Neuronal stem cell (in vitro differentiated cells): Measurements from ENCODE around the gene ZNF19.

ENCODE experiments used
- DNase-seq: peaks from one replicate; pipeline ENCODE4 v3.0.0-alpha.2; 2013; ENCODE audit warnings: low spot score
- H2AFZ ChIP-seq: one replicate; pipeline ENCODE4 v1.6.1; 2013; ENCODE audit warnings: mild to moderate bottlenecking, low read length, inconsistent platforms
- H2AK5ac ChIP-seq: 2 replicates; pipeline ENCODE4 v1.6.1; 2013; ENCODE audit warnings: low read depth, mild to moderate bottlenecking, inconsistent platforms, low read length, moderate library complexity, mixed read lengths
- H2BK120ac ChIP-seq: 2 replicates; pipeline ENCODE4 v1.6.1; 2013; ENCODE audit warnings: low read depth, mild to moderate bottlenecking, inconsistent platforms, low read length, moderate library complexity, mixed read lengths
- H2BK12ac ChIP-seq: one replicate; pipeline ENCODE4 v1.6.1; 2013; ENCODE audit warnings: low read length, inconsistent platforms
- H2BK15ac ChIP-seq: 2 replicates; pipeline ENCODE4 v1.6.1; 2013; ENCODE audit warnings: mild to moderate bottlenecking, low read length, inconsistent platforms, mixed read lengths
- H2BK5ac ChIP-seq: one replicate; pipeline ENCODE4 v1.6.1; 2013; ENCODE audit warnings: inconsistent platforms, mild to moderate bottlenecking, low read length, moderate library complexity
- H3K14ac ChIP-seq: one replicate; pipeline ENCODE4 v1.6.1; 2013; ENCODE audit warnings: low read length, inconsistent platforms
- H3K18ac ChIP-seq: 2 replicates; pipeline ENCODE4 v1.6.1; 2013; ENCODE audit warnings: low read length, inconsistent platforms
- H3K23ac ChIP-seq: 2 replicates; pipeline ENCODE4 v1.6.1; 2013; ENCODE audit warnings: low read depth, mild to moderate bottlenecking, mixed read lengths, low read length, inconsistent platforms; ENCODE audit not compliant: poor library complexity
- H3K27ac ChIP-seq: replicated peaks from 3 replicates; pipeline ENCODE4 v1.5.1; 2013; ENCODE audit warnings: low read length, inconsistent platforms
- H3K27me3 ChIP-seq, 3 experiments: 2 replicates each; pipeline ENCODE4 v1.6.1; 2013; ENCODE audit warnings: low read length in 3 of 3, mild to moderate bottlenecking in 2 of 3, inconsistent platforms in 1 of 3, low read depth in 1 of 3, mixed read lengths in 1 of 3, moderate library complexity in 1 of 3; ENCODE audit not compliant: control insufficient read depth in 3 of 3, insufficient read depth in 3 of 3
- H3K36me3 ChIP-seq, 2 donors: replicated peaks in 1 of 2; 2 replicates each; pipeline ENCODE4 v1.6.1; 2013; ENCODE audit warnings: low read length in 2 of 2; ENCODE audit not compliant: control insufficient read depth in 2 of 2, insufficient read depth in 2 of 2
- H3K4ac ChIP-seq: 2 replicates; pipeline ENCODE4 v1.6.1; 2013; ENCODE audit warnings: inconsistent platforms, mild to moderate bottlenecking, low read length, moderate library complexity
- H3K4me1 ChIP-seq, 2 donors: 1 replicate in 1 of 2; 2 replicates in 1 of 2; pipeline ENCODE4 v1.6.1; 2013; ENCODE audit warnings: low read length in 2 of 2, low read depth in 1 of 2; ENCODE audit not compliant: control insufficient read depth in 2 of 2, insufficient read depth in 1 of 2
- H3K4me2 ChIP-seq: one replicate; pipeline ENCODE4 v1.6.1; 2013; ENCODE audit warnings: mild to moderate bottlenecking, low read length, inconsistent platforms; ENCODE audit not compliant: insufficient read depth, poor library complexity, severe bottlenecking
- H3K4me3 ChIP-seq, 2 donors: 2 replicates each; pipeline ENCODE4 v1.5.1; 2013; ENCODE audit warnings: low read length in 2 of 2, mild to moderate bottlenecking in 2 of 2, inconsistent platforms in 1 of 2, moderate library complexity in 1 of 2
- H3K79me1 ChIP-seq: one replicate; pipeline ENCODE4 v1.6.1; 2013; ENCODE audit warnings: low read depth, mild to moderate bottlenecking, inconsistent platforms, low read length, moderate library complexity
- H3K9ac ChIP-seq: one replicate; pipeline ENCODE4 v1.6.1; 2013; ENCODE audit warnings: mild to moderate bottlenecking, low read depth, low read length, inconsistent platforms; ENCODE audit not compliant: poor library complexity
- H3K9me3 ChIP-seq, 2 donors: replicated peaks in 1 of 2; 2 replicates each; pipeline versions ENCODE3 to v1.6.1; 2013; ENCODE audit warnings: low read length in 2 of 2, mild to moderate bottlenecking in 2 of 2, inconsistent platforms in 1 of 2, low read depth in 1 of 2, mixed read lengths in 1 of 2, moderate library complexity in 1 of 2; ENCODE audit not compliant: control insufficient read depth in 2 of 2, insufficient read depth in 1 of 2
- H4K8ac ChIP-seq: one replicate; pipeline ENCODE4 v1.6.1; 2013; ENCODE audit warnings: low read depth, mild to moderate bottlenecking, inconsistent platforms, low read length, moderate library complexity
- H4K91ac ChIP-seq: one replicate; pipeline ENCODE4 v1.6.1; 2013; ENCODE audit warnings: low read length, low read depth, mild to moderate bottlenecking, inconsistent platforms; ENCODE audit not compliant: poor library complexity
- WGBS, 2 donors: extraction: QIAGEN DNeasy Blood & Tissue Kit; methylation state at CpG; one replicate each; pipeline ENCODE4 v1.1.7; 2013; ENCODE audit warnings: missing lambda C conversion rate in 2 of 2, mixed read lengths in 1 of 2; ENCODE audit not compliant: insufficient read length in 2 of 2, insufficient replicate concordance in 1 of 2; ENCODE audit errors: extremely low coverage in 2 of 2; 5-methylcytosine and 5-hydroxymethylcytosine counted together

The ZNF19 gene

GRCh38 chr16:71492786-71493185 is 3.7 kb upstream of the ZNF19 start:
- Histone ChIP-seq H3K9ac (no peak overlapping the region), H2BK5ac (no peak overlapping the region), H3K9me3 (no peaks in the 10 kb centered on the region), H3K4ac (no peak overlapping the region), H3K27me3 (no peaks in the 10 kb centered on the region), H2AFZ (no peak overlapping the region), H2BK120ac (no peak overlapping the region), H3K4me2 (no peak overlapping the region), H3K4me1 (no peaks in the 10 kb centered on the region), H2AK5ac (no peak overlapping the region), H3K23ac (no peak overlapping the region), H3K36me3 (no peaks in the 10 kb centered on the region), H2BK12ac (no peak overlapping the region), H3K4me3 (no peak overlapping the region), H3K18ac (no peak overlapping the region), H3K79me1 (no peaks in the 10 kb centered on the region), H3K27ac (no peak overlapping the region), H4K91ac (no peak overlapping the region), H3K14ac (no peak overlapping the region), H2BK15ac (no peak overlapping the region), H4K8ac (no peak overlapping the region)
- WGBS, 2 donors, result 100% methylated on average over 1 of the region's 2 CpGs; no CpG with 5 or more reads in 1 of the 2 donors
- no peak for DNase-seq

DNA sequence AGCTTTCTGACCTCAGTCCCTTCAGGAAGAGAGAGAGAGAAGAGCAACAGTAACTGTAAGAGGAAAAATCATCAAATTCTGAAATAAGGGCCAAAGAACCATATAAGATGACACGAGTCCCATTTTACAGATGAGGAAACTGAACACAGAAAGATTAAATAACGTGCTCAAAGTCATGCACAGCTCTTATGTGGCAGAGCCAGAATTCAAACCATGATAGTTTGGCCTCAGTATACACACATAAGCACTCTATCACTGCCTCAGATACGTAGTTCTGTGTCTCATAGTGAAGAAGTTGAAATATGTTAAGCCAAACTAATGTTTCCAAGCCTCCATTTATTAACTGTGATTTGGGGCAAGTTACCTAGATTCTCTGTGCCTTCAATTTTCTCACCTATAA is 1.9 kb upstream of the ZNF19 start:
- no CpG with 5 or more reads among the region's 3 CpGs for WGBS, 2 donors
- Histone ChIP-seq H3K27me3 (no peaks in the 10 kb centered on the region), H2BK120ac (no peak overlapping the region), H3K18ac (no peak overlapping the region), H2BK5ac (no peak overlapping the region), H3K79me1 (no peaks in the 10 kb centered on the region), H3K23ac (no peak overlapping the region), H3K9me3 (no peaks in the 10 kb centered on the region), H3K4me3 (no peak overlapping the region), H4K91ac (no peak overlapping the region), H2AK5ac (no peak overlapping the region), H2BK15ac (no peak overlapping the region), H2AFZ (no peak overlapping the region), H3K36me3 (no peaks in the 10 kb centered on the region), H3K4me1 (no peaks in the 10 kb centered on the region), H3K27ac (no peak overlapping the region), H2BK12ac (no peak overlapping the region), H3K9ac (no peak overlapping the region), H3K4ac (no peak overlapping the region), H4K8ac (no peak overlapping the region), H3K14ac (no peak overlapping the region), H3K4me2 (no peak overlapping the region)
- DNase-seq, result no peak

- H3K9me3 ChIP-seq, result no peaks in the 10 kb centered on the region
- no peak overlapping the region for H3K9ac ChIP-seq
- H4K8ac ChIP-seq, result no peak overlapping the region
- H2BK15ac ChIP-seq, result no peak overlapping the region
- no peak overlapping the region for H2BK12ac ChIP-seq
- H3K27me3 ChIP-seq, result no peaks in the 10 kb centered on the region
- H3K4ac ChIP-seq, result no peak overlapping the region
- no peaks in the 10 kb centered on the region for H3K4me1 ChIP-seq
- no peak overlapping the region for H3K4me3 ChIP-seq
- H2AFZ ChIP-seq, result no peak overlapping the region
- no peak overlapping the region for H2BK5ac ChIP-seq
- H3K79me1 ChIP-seq, result no peaks in the 10 kb centered on the region
- no peak overlapping the region for H3K27ac ChIP-seq
- H4K91ac ChIP-seq, result no peak overlapping the region
- H3K4me2 ChIP-seq, result no peak overlapping the region
- no peak overlapping the region for H3K23ac ChIP-seq
- H2AK5ac ChIP-seq, result no peak overlapping the region
- no peak overlapping the region for H2BK120ac ChIP-seq
- H3K36me3 ChIP-seq, result no peaks in the 10 kb centered on the region
- H3K18ac ChIP-seq, result no peak overlapping the region
- H3K14ac ChIP-seq, result no peak overlapping the region
- DNase-seq, result no peak
Observed at GRCh38 chr16:71490361-71490760, 1.2 kb upstream of the ZNF19 start.

GRCh38 chr16:71484006-71484893 is 4.9 kb downstream of the ZNF19 start:
- no peaks in the 10 kb centered on the region for H3K79me1 ChIP-seq

More at GRCh38 chr16:71484006-71484893, 4.9 kb downstream of the ZNF19 start:
- Histone ChIP-seq H4K91ac (no peak overlapping the region), H3K4me2 (peak overlapping the region; percentile 66), H3K4me1 (peaks cover 0 to 1% of the 10 kb centered on the region in 2 donors), H3K27me3 (no peaks in the 10 kb centered on the region), H2BK12ac (no peak overlapping the region), H2AFZ (peak overlapping the region; percentile 93), H3K4me3 (peak overlapping the region; percentile 76 to 98), H2BK15ac (no peak overlapping the region), H2BK5ac (no peak overlapping the region), H4K8ac (peak overlapping the region; percentile 45), H3K9ac (peak overlapping the region; percentile 85), H2AK5ac (no peak overlapping the region), H3K36me3 (peaks cover 0 to 1% of the 10 kb centered on the region in 2 donors), H3K27ac (peak overlapping the region; percentile 76), H3K14ac (no peak overlapping the region), H3K9me3 (no peaks in the 10 kb centered on the region), H3K18ac (peak overlapping the region; percentile 76), H2BK120ac (no peak overlapping the region), H3K4ac (no peak overlapping the region), H3K23ac (peak overlapping the region; percentile 36)
- peak; percentile 75 for DNase-seq
- no CpG with 5 or more reads among the region's 44 CpGs for WGBS, 2 donors
